IPS DF 6.9 (cell line): Measurements from ENCODE around the gene FGF12.

Experiments used
- DNase-seq: peaks from one replicate; pipeline ENCODE4 v3.0.0-alpha.2; 2013; ENCODE audit warnings: low read depth, low spot score
- H3K27ac ChIP-seq: one replicate; pipeline ENCODE4 v1.5.1; 2013; ENCODE audit warnings: low read length, control low read depth
- H3K27me3 ChIP-seq: 2 replicates; pipeline ENCODE4 v1.6.1; 2013; ENCODE audit warnings: mild to moderate bottlenecking, low read length; ENCODE audit not compliant: control insufficient read depth, insufficient read depth
- H3K36me3 ChIP-seq: 2 replicates; pipeline ENCODE4 v1.6.1; 2013; ENCODE audit warnings: low read length; ENCODE audit not compliant: control insufficient read depth, insufficient read depth
- H3K4me1 ChIP-seq: 2 replicates; pipeline ENCODE4 v1.6.1; 2013; ENCODE audit warnings: low read length; ENCODE audit not compliant: control insufficient read depth, insufficient read depth
- H3K4me3 ChIP-seq: 2 replicates; pipeline ENCODE4 v1.5.1; 2013; ENCODE audit warnings: mild to moderate bottlenecking, low read length
- H3K9me3 ChIP-seq: 2 replicates; pipeline ENCODE4 v1.6.1; 2013; ENCODE audit warnings: low read length, inconsistent platforms; ENCODE audit not compliant: control insufficient read depth, insufficient read depth
- WGBS: extraction: QIAGEN DNeasy Blood & Tissue Kit; methylation state at CpG from one replicate; pipeline ENCODE4 v1.1.7; 2013; ENCODE audit warnings: mixed read lengths, missing lambda C conversion rate; ENCODE audit not compliant: insufficient read length, insufficient coverage; 5-methylcytosine and 5-hydroxymethylcytosine counted together

FGF12 gene

GRCh38 chr3:192177383-192177782, 550.0 kb downstream of the FGF12 start:
- WGBS = no CpG with 5 or more reads among the region's 3 CpGs
- no peaks in the 10 kb centered on the region for H3K36me3 ChIP-seq
- no peaks in the 10 kb centered on the region for H3K9me3 ChIP-seq
- H3K27ac ChIP-seq = no peak overlapping the region
- no peak for DNase-seq
- no peak overlapping the region for H3K4me3 ChIP-seq
- H3K4me1 ChIP-seq = no peaks in the 10 kb centered on the region
- no peaks in the 10 kb centered on the region for H3K27me3 ChIP-seq

GRCh38 chr3:192174283-192174682, 553.1 kb downstream of the FGF12 start:
- WGBS = no CpG with 5 or more reads among the region's 4 CpGs
- no peak for DNase-seq
- H3K4me1 ChIP-seq = peaks cover 2% of the 10 kb centered on the region; the same call in 1 of the 2 replicates

GRCh38 chr3:192171213-192171612, 556.1 kb downstream of the FGF12 start:
- Histone ChIP-seq H3K4me1 (peaks cover 2% of the 10 kb centered on the region; the same call in 1 of the 2 replicates), H3K27ac (no peak overlapping the region)
- no CpG with 5 or more reads among the region's 1 CpG for WGBS

More at GRCh38 chr3:192174283-192174682, 553.1 kb downstream of the FGF12 start:
- Histone ChIP-seq H3K4me3 (no peak overlapping the region), H3K27me3 (no peaks in the 10 kb centered on the region), H3K9me3 (no peaks in the 10 kb centered on the region), H3K27ac (no peak overlapping the region), H3K36me3 (no peaks in the 10 kb centered on the region)

GRCh38 chr3:192170659-192171058, 556.7 kb downstream of the FGF12 start:
- DNase-seq = no peak
- H3K9me3 ChIP-seq = no peaks in the 10 kb centered on the region
- H3K4me3 ChIP-seq = no peak overlapping the region
- WGBS = no CpG with 5 or more reads among the region's 3 CpGs
- peaks cover 2% of the 10 kb centered on the region; the same call in 1 of the 2 replicates for H3K4me1 ChIP-seq
- H3K36me3 ChIP-seq = no peaks in the 10 kb centered on the region
- H3K27ac ChIP-seq = no peak overlapping the region
- no peaks in the 10 kb centered on the region for H3K27me3 ChIP-seq

More at GRCh38 chr3:192171213-192171612, 556.1 kb downstream of the FGF12 start:
- Histone ChIP-seq H3K9me3 (no peaks in the 10 kb centered on the region), H3K4me3 (no peak overlapping the region), H3K36me3 (no peaks in the 10 kb centered on the region), H3K27me3 (no peaks in the 10 kb centered on the region)
- DNase-seq = no peak

- Histone ChIP-seq H3K27ac (no peak overlapping the region), H3K4me3 (no peak overlapping the region), H3K9me3 (no peaks in the 10 kb centered on the region), H3K27me3 (no peaks in the 10 kb centered on the region), H3K36me3 (no peaks in the 10 kb centered on the region), H3K4me1 (peaks cover 2% of the 10 kb centered on the region; the same call in 1 of the 2 replicates)
- no peak for DNase-seq
- no CpG with 5 or more reads among the region's 6 CpGs for WGBS
Observed at GRCh38 chr3:192170031-192170430, 557.3 kb downstream of the FGF12 start.

- H3K4me3 ChIP-seq = no peak overlapping the region
- no peaks in the 10 kb centered on the region for H3K36me3 ChIP-seq
- H3K4me1 ChIP-seq = peaks cover 2% of the 10 kb centered on the region; the same call in 1 of the 2 replicates
- no peak for DNase-seq
- H3K27ac ChIP-seq = no peak overlapping the region
- WGBS = 100% methylated on average over 1 of the region's 4 CpGs
- no peaks in the 10 kb centered on the region for H3K9me3 ChIP-seq
- H3K27me3 ChIP-seq = no peaks in the 10 kb centered on the region
Observed at GRCh38 chr3:192169332-192169915, 557.9 kb downstream of the FGF12 start.

GRCh38 chr3:192168202-192168601, 559.1 kb downstream of the FGF12 start:
- H3K36me3 ChIP-seq = no peaks in the 10 kb centered on the region
- DNase-seq = no peak
- no peak overlapping the region for H3K4me3 ChIP-seq

GRCh38 chr3:192165552-192165951, 561.8 kb downstream of the FGF12 start:
- WGBS = no CpG with 5 or more reads among the region's 2 CpGs
- Histone ChIP-seq H3K27me3 (no peaks in the 10 kb centered on the region), H3K27ac (no peak overlapping the region), H3K9me3 (no peaks in the 10 kb centered on the region), H3K4me3 (no peak overlapping the region), H3K36me3 (no peaks in the 10 kb centered on the region), H3K4me1 (peaks cover 2% of the 10 kb centered on the region; the same call in 1 of the 2 replicates)
- DNase-seq = no peak

More at GRCh38 chr3:192168202-192168601, 559.1 kb downstream of the FGF12 start:
- Histone ChIP-seq H3K27ac (no peak overlapping the region), H3K9me3 (no peaks in the 10 kb centered on the region), H3K27me3 (no peaks in the 10 kb centered on the region), H3K4me1 (peaks cover 2% of the 10 kb centered on the region; the same call in 1 of the 2 replicates)

GRCh38 chr3:192161661-192162060, 565.7 kb downstream of the FGF12 start:
- H3K27ac ChIP-seq = no peak overlapping the region
- H3K4me3 ChIP-seq = no peak overlapping the region
- DNase-seq = no peak
- no peaks in the 10 kb centered on the region for H3K27me3 ChIP-seq
- H3K4me1 ChIP-seq = no peaks in the 10 kb centered on the region
- H3K36me3 ChIP-seq = no peaks in the 10 kb centered on the region
- WGBS = 100% methylated on average over 1 of the region's 1 CpG
- H3K9me3 ChIP-seq = no peaks in the 10 kb centered on the region

GRCh38 chr3:192156382-192156781, 571.0 kb downstream of the FGF12 start:
- Histone ChIP-seq H3K4me3 (no peak overlapping the region), H3K4me1 (no peaks in the 10 kb centered on the region), H3K9me3 (no peaks in the 10 kb centered on the region), H3K36me3 (no peaks in the 10 kb centered on the region), H3K27me3 (no peaks in the 10 kb centered on the region), H3K27ac (no peak overlapping the region)
- no CpG with 5 or more reads among the region's 1 CpG for WGBS
- DNase-seq = no peak

GRCh38 chr3:192155194-192155593, 572.1 kb downstream of the FGF12 start:
- Histone ChIP-seq H3K4me3 (no peak overlapping the region), H3K36me3 (no peaks in the 10 kb centered on the region), H3K27ac (no peak overlapping the region), H3K4me1 (no peaks in the 10 kb centered on the region), H3K27me3 (no peaks in the 10 kb centered on the region), H3K9me3 (no peaks in the 10 kb centered on the region)
- no CpG with 5 or more reads among the region's 9 CpGs for WGBS
- DNase-seq = no peak
